Mesendoderm (in vitro differentiated cells): ENCODE data around the gene PTPN3. TPM values are rescaled to one million over a fixed set of nuclear protein-coding genes. Genes with fewer than 3 reads are reported as not detected.
"Not testable (repeated sequence)": the region's sequence is repeated elsewhere in the genome, so short reads cannot be mapped to it uniquely, and the experiment has no call there.

Experiments used
- DNase-seq: peaks from one replicate; pipeline ENCODE4 v3.0.0; 2013
- H2AK5ac ChIP-seq: 2 replicates; pipeline ENCODE4 v1.6.1; 2013; ENCODE audit warnings: low read length, inconsistent platforms
- H2BK120ac ChIP-seq: 2 replicates; pipeline ENCODE4 v1.6.1; 2013; ENCODE audit warnings: low read depth, mild to moderate bottlenecking, low read length, moderate library complexity, mixed read lengths
- H2BK15ac ChIP-seq: replicated peaks from 2 replicates; pipeline ENCODE4 v1.6.1; 2013; ENCODE audit warnings: low read depth, mild to moderate bottlenecking, moderate library complexity
- H2BK5ac ChIP-seq: 2 replicates; pipeline ENCODE4 v1.6.1; 2013; ENCODE audit warnings: low read length, inconsistent platforms
- H3K18ac ChIP-seq: 2 replicates; pipeline ENCODE4 v1.6.1; 2013; ENCODE audit warnings: mild to moderate bottlenecking, low read length, mixed read lengths
- H3K23ac ChIP-seq: one replicate; pipeline ENCODE4 v1.6.1; 2013; ENCODE audit warnings: low read length
- H3K27ac ChIP-seq: 2 replicates; pipeline ENCODE4 v1.5.1; 2013; ENCODE audit warnings: low read depth, mild to moderate bottlenecking, inconsistent platforms, low read length, moderate library complexity
- H3K27me3 ChIP-seq: 2 replicates; pipeline ENCODE4 v1.6.1; 2013; ENCODE audit warnings: low read length, control low read depth, mild to moderate bottlenecking, inconsistent platforms; ENCODE audit not compliant: insufficient read depth, poor library complexity
- H3K36me3 ChIP-seq: 2 replicates; pipeline ENCODE4 v1.6.1; 2013; ENCODE audit warnings: low read length, inconsistent platforms; ENCODE audit not compliant: control insufficient read depth, insufficient read depth
- H3K4ac ChIP-seq: one replicate; pipeline ENCODE4 v1.6.1; 2013; ENCODE audit warnings: low read depth, mild to moderate bottlenecking, low read length, moderate library complexity
- H3K4me1 ChIP-seq: 2 replicates; pipeline ENCODE4 v1.6.1; 2013; ENCODE audit warnings: low read depth, low read length, inconsistent platforms; ENCODE audit not compliant: control insufficient read depth
- H3K4me2 ChIP-seq: 2 replicates; pipeline ENCODE4 v1.6.1; 2013; ENCODE audit warnings: low read length
- H3K4me3 ChIP-seq: 2 replicates; pipeline ENCODE4 v1.5.1; 2013; ENCODE audit warnings: mild to moderate bottlenecking, low read length
- H3K56ac ChIP-seq: one replicate; pipeline ENCODE4 v1.6.1; 2013; ENCODE audit warnings: low read length
- H3K79me1 ChIP-seq: 2 replicates; pipeline ENCODE4 v1.6.1; 2013; ENCODE audit warnings: low read length, inconsistent platforms
- H3K79me2 ChIP-seq: 2 replicates; pipeline ENCODE4 v1.6.1; 2013; ENCODE audit warnings: mild to moderate bottlenecking, low read length; ENCODE audit not compliant: control insufficient read depth, insufficient read depth
- H3K9ac ChIP-seq: 2 replicates; pipeline ENCODE4 v1.6.1; 2013; ENCODE audit warnings: low read length, inconsistent platforms
- H4K5ac ChIP-seq: one replicate; pipeline ENCODE4 v1.6.1; 2013; ENCODE audit warnings: low read length
- H4K8ac ChIP-seq: one replicate; pipeline ENCODE4 v1.6.1; 2013; ENCODE audit warnings: low read depth, mild to moderate bottlenecking, control low read depth, low read length, moderate library complexity
- WGBS: extraction: QIAGEN DNeasy Blood & Tissue Kit; methylation state at CpG from one replicate; pipeline ENCODE4 v1.1.7; 2013; ENCODE audit warnings: low lambda C conversion rate, missing lambda C conversion rate; ENCODE audit not compliant: insufficient coverage; ENCODE audit errors: extremely low coverage; 5-methylcytosine and 5-hydroxymethylcytosine counted together
- polyA plus RNA-seq, 2 experiments: library from polyadenylated mRNA; stranded (reverse); fragments of 200-250 nt; gene quantifications; one replicate each; pipeline ENCODE4 v1.2.3, GENCODE V29; 2013

Gene PTPN3, protein sequence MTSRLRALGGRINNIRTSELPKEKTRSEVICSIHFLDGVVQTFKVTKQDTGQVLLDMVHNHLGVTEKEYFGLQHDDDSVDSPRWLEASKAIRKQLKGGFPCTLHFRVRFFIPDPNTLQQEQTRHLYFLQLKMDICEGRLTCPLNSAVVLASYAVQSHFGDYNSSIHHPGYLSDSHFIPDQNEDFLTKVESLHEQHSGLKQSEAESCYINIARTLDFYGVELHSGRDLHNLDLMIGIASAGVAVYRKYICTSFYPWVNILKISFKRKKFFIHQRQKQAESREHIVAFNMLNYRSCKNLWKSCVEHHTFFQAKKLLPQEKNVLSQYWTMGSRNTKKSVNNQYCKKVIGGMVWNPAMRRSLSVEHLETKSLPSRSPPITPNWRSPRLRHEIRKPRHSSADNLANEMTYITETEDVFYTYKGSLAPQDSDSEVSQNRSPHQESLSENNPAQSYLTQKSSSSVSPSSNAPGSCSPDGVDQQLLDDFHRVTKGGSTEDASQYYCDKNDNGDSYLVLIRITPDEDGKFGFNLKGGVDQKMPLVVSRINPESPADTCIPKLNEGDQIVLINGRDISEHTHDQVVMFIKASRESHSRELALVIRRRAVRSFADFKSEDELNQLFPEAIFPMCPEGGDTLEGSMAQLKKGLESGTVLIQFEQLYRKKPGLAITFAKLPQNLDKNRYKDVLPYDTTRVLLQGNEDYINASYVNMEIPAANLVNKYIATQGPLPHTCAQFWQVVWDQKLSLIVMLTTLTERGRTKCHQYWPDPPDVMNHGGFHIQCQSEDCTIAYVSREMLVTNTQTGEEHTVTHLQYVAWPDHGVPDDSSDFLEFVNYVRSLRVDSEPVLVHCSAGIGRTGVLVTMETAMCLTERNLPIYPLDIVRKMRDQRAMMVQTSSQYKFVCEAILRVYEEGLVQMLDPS
- 0.80 TPM for polyA plus RNA-seq (2013, experiment 1 of 2)
- 0.91 TPM for polyA plus RNA-seq (2013, experiment 2 of 2)

DNA sequence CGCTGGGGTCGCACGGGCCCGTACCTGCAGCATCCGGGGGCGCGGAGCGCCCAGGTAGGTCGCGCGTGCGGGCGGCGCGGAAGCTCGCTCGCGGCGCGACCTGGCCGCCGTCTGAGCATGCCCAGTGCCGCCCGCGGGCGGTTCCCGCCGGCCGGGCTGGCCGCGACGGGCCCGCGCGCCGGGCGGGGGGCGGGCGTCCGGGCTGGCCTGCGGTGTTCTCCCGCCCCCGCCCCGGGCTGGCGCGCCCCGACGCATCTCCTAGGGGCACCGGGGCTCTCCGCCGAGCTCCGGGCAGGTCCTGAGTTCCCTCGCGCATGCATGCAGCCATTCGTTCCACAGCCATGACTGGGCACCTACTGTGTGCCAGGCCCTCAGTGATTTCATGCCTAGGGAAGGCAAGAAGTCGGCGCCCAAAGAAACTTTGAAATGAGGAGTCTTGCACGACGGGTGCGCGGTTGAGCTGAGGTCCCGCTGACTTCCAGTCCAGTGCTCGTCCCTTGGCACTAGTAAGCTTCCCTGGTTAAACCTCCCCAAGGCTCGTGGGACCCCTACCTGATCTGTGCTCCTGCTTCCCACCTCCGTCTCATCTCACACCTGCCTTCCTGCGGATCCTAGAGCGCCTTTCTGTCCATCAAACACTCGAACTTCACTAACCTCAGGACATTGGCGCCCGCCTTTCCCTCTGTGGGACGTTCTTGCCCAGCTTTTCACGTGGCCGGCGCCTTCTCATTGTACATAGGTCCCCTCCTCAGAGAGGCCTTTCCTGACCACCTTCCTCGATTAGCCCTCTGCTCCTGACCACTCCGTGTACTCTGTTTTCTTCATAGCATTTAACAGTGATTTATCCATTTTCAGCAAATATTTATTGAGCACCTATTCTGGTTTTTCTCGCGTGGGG, at the start of gene PTPN3:
Gene PTPN3, minus strand, starts transcription at position 113 of the 898 bp plus-strand sequence. CDS start 34,873 bp downstream, outside the sequence.
- Histone ChIP-seq H4K8ac (no peak within 1 kb of the TSS), H3K4me2 (peak within 1 kb of the TSS; percentile 59), H3K56ac (peak within 1 kb of the TSS; percentile 77), H3K4me3 (peak within 1 kb of the TSS; percentile 15), H3K79me1 (no peaks in the 10 kb centered on the region), H4K5ac (no peak within 1 kb of the TSS), H2BK5ac (no peak within 1 kb of the TSS), H2BK15ac (no peak within 1 kb of the TSS), H3K9ac (peak within 1 kb of the TSS; percentile 49), H3K23ac (peak within 1 kb of the TSS; percentile 24), H2BK120ac (no peak within 1 kb of the TSS), H3K18ac (peak within 1 kb of the TSS; percentile 76), H3K27ac (no peak within 1 kb of the TSS), H2AK5ac (no peak within 1 kb of the TSS), H3K79me2 (no peaks in the 10 kb centered on the region), H3K36me3 (no peaks in the 10 kb centered on the region), H3K4me1 (peaks cover 2% of the 10 kb centered on the region), H3K4ac (no peak within 1 kb of the TSS), H3K27me3 (peaks cover 24% of the 10 kb centered on the region)
- no CpG with 5 or more reads among the region's 78 CpGs for WGBS
- no peak for DNase-seq

- not testable (repeated sequence) for H4K8ac ChIP-seq, H4K5ac ChIP-seq, H3K18ac ChIP-seq, H3K4me3 ChIP-seq, H3K9ac ChIP-seq, DNase-seq, H3K23ac ChIP-seq, H3K79me2 ChIP-seq, H2BK15ac ChIP-seq, H3K56ac ChIP-seq, H3K4ac ChIP-seq, H3K27me3 ChIP-seq, H3K4me2 ChIP-seq, H3K4me1 ChIP-seq, H3K27ac ChIP-seq, H3K36me3 ChIP-seq, H2BK120ac ChIP-seq, H3K79me1 ChIP-seq, H2BK5ac ChIP-seq, H2AK5ac ChIP-seq
- no CpG with 5 or more reads among the region's 1 CpG for WGBS
Measured at GRCh38 chr9:109544954-109545353, 46.8 kb upstream of the PTPN3 start.

GRCh38 chr9:109542922-109543321, 44.8 kb upstream of the PTPN3 start:
- H2BK15ac ChIP-seq, result no peak overlapping the region
- H3K27me3 ChIP-seq, result no peaks in the 10 kb centered on the region
- H3K18ac ChIP-seq, result no peak overlapping the region
- H3K4me2 ChIP-seq, result no peak overlapping the region
- WGBS, result no CpG with 5 or more reads among the region's 4 CpGs
- no peaks in the 10 kb centered on the region for H3K79me2 ChIP-seq
- H3K4ac ChIP-seq, result no peak overlapping the region
- H3K23ac ChIP-seq, result no peak overlapping the region
- H3K56ac ChIP-seq, result no peak overlapping the region
- H4K8ac ChIP-seq, result no peak overlapping the region
- H2BK5ac ChIP-seq, result no peak overlapping the region
- DNase-seq, result no peak
- no peak overlapping the region for H3K4me3 ChIP-seq
- H4K5ac ChIP-seq, result no peak overlapping the region
- H3K4me1 ChIP-seq, result no peaks in the 10 kb centered on the region
- H3K27ac ChIP-seq, result no peak overlapping the region
- no peak overlapping the region for H2AK5ac ChIP-seq
- no peaks in the 10 kb centered on the region for H3K79me1 ChIP-seq
- H3K36me3 ChIP-seq, result no peaks in the 10 kb centered on the region
- no peak overlapping the region for H3K9ac ChIP-seq
- H2BK120ac ChIP-seq, result no peak overlapping the region

- no peak overlapping the region for H4K8ac ChIP-seq
- no peak overlapping the region for H3K4ac ChIP-seq
- H3K4me3 ChIP-seq, result no peak overlapping the region
- H3K27me3 ChIP-seq, result no peaks in the 10 kb centered on the region
- no peak overlapping the region for H3K4me2 ChIP-seq
- no peak overlapping the region for H3K27ac ChIP-seq
- no peaks in the 10 kb centered on the region for H3K79me1 ChIP-seq
- no peak overlapping the region for H2BK120ac ChIP-seq
- no peak overlapping the region for H2AK5ac ChIP-seq
- no peak overlapping the region for H2BK15ac ChIP-seq
- no peak overlapping the region for H2BK5ac ChIP-seq
- H4K5ac ChIP-seq, result no peak overlapping the region
- no peak overlapping the region for H3K56ac ChIP-seq
- DNase-seq, result no peak
- no peaks in the 10 kb centered on the region for H3K79me2 ChIP-seq
- WGBS, result no CpG with 5 or more reads among the region's 5 CpGs
- no peak overlapping the region for H3K18ac ChIP-seq
- no peak overlapping the region for H3K23ac ChIP-seq
- H3K36me3 ChIP-seq, result no peaks in the 10 kb centered on the region
- no peaks in the 10 kb centered on the region for H3K4me1 ChIP-seq
- no peak overlapping the region for H3K9ac ChIP-seq
Measured at GRCh38 chr9:109538346-109538745, 40.2 kb upstream of the PTPN3 start.

DNA sequence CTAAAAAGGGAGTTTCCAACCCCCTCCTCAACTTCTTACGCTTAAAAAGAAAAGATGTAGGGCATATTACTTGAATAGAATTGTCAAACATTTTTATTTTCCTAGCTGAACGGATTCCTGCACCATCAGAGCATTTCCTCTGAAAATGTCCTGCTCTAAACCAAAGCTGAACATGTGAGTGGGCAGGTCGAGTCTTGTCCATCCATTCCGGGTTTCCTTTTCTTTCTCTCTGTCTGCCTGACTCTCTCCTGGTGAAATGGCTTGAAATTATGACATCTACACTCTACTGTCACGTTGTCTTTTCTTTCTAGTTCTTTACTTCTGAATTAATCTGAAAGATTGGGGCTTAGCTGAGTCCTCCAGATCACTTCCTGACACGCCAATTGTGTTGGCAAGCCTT, 39.2 kb upstream of the PTPN3 start:
- Histone ChIP-seq H3K27ac (no peak overlapping the region), H3K56ac (no peak overlapping the region), H3K4me2 (no peak overlapping the region), H3K23ac (no peak overlapping the region), H2BK120ac (no peak overlapping the region), H2BK15ac (no peak overlapping the region), H3K36me3 (no peaks in the 10 kb centered on the region), H3K27me3 (no peaks in the 10 kb centered on the region), H3K4me3 (no peak overlapping the region), H4K8ac (no peak overlapping the region), H3K4me1 (no peaks in the 10 kb centered on the region), H4K5ac (no peak overlapping the region), H3K79me1 (no peaks in the 10 kb centered on the region), H3K18ac (no peak overlapping the region), H3K9ac (no peak overlapping the region), H2BK5ac (no peak overlapping the region), H3K4ac (no peak overlapping the region), H3K79me2 (no peaks in the 10 kb centered on the region), H2AK5ac (no peak overlapping the region)
- WGBS, result no CpG with 5 or more reads among the region's 6 CpGs
- no peak for DNase-seq
